Left cardiac atrium (tissue), 2 donors: ENCODE data around the gene PTK7. TPM values are rescaled to one million over a fixed set of nuclear protein-coding genes. Genes with fewer than 3 reads are reported as not detected.

Experiments
- total RNA-seq, 2 donors: library from RNA; stranded (reverse); fragmentation: NEBNext Ultra II Directional; extraction: Animal tissue kit (Norgen Biotek cat#: 25700); gene quantifications; one replicate each; pipeline ENCODE4 v1.2.1, GENCODE V29; 2021
- donor health status: DM: no; HTN: yes; CAD: no; lungs with severe emphysema.
- donor health status: DM: yes; HTN: yes; CAD: no.

The PTK7 gene
- total RNA-seq, 2 donors from 2014 or later, result 6.6 to 7.8 TPM

Other genes starting within 250 kb of the PTK7 start
- 10 to 100 TPM; 50.8 to 60.8 TPM for gene RPL7L1, start 196.7 kb upstream of the PTK7 start, total RNA-seq
- not detected for gene PTCRA, start 160.3 kb upstream of the PTK7 start, total RNA-seq
- 10 to 100 TPM; 19.1 to 28.4 TPM for gene CNPY3, start 146.8 kb upstream of the PTK7 start, total RNA-seq
- gene GNMT, start 115.6 kb upstream of the PTK7 start, total RNA-seq, result under 1 TPM; 0.41 to 0.63 TPM
- gene PEX6, start 97.1 kb upstream of the PTK7 start, total RNA-seq, result 10 to 100 TPM; 15.0 to 25.6 TPM
- gene PPP2R5D, start 91.7 kb upstream of the PTK7 start, total RNA-seq, result 10 to 100 TPM; 25.2 to 30.2 TPM
- 10 to 100 TPM; 31.9 to 37.6 TPM for gene MEA1, start 62.4 kb upstream of the PTK7 start, total RNA-seq
- gene KLHDC3, start 62.1 kb upstream of the PTK7 start, total RNA-seq, result 100 to 1,000 TPM in 1 of 2 donors, 10 to 100 TPM in 1; 81.5 to 113 TPM
- 10 to 100 TPM; 24.7 to 37.0 TPM for gene RRP36, start 54.7 kb upstream of the PTK7 start, total RNA-seq
- 10 to 100 TPM in 1 of 2 donors, 1 to 10 TPM in 1; 7.6 to 10.8 TPM for gene CUL7, start 22.5 kb upstream of the PTK7 start, total RNA-seq
- 10 to 100 TPM; 76.3 to 97.1 TPM for gene MRPL2, start 16.9 kb upstream of the PTK7 start, total RNA-seq
- gene KLC4, start 16.7 kb upstream of the PTK7 start, total RNA-seq, result 10 to 100 TPM; 37.0 to 37.5 TPM
- gene SRF, start 95.0 kb downstream of the PTK7 start, total RNA-seq, result 10 to 100 TPM; 68.0 to 92.0 TPM
- 10 to 100 TPM; 14.6 to 17.4 TPM for gene CUL9, start 105.9 kb downstream of the PTK7 start, total RNA-seq
- 10 to 100 TPM; 22.7 to 35.4 TPM for gene DNPH1, start 153.2 kb downstream of the PTK7 start, total RNA-seq
- under 1 TPM; 0.13 to 0.24 TPM for gene TTBK1, start 167.2 kb downstream of the PTK7 start, total RNA-seq
- not detected for gene SLC22A7, start 221.9 kb downstream of the PTK7 start, total RNA-seq
- gene CRIP3, start 232.5 kb downstream of the PTK7 start, total RNA-seq, result 1 to 10 TPM in 1 of 2 donors, under 1 TPM in 1; 0.85 to 1.5 TPM